Stomach (tissue), 9 donors: ENCODE results near the gene MAP3K5. TPM values are rescaled to one million over a fixed set of nuclear protein-coding genes. Genes with fewer than 3 reads are reported as not detected.

ENCODE experiments used
- DNase-seq, 2 donors: peaks; one replicate each; pipeline versions ENCODE4 v3.0.0 to v3.0.0-alpha.2; 2013 to 2019
- H3K27ac ChIP-seq, 5 donors: fragments of 200-600 bp in 4 of 5; sonication (generic) in 4 of 5; one replicate each; pipeline ENCODE4 v1.5.1; 2013 to 2019; ENCODE audit warnings: mild to moderate bottlenecking in 1 of 5, moderate library complexity in 1 of 5
- H3K27me3 ChIP-seq, 3 donors: fragments of 200-600 bp; sonication (generic); one replicate each; pipeline ENCODE4 v1.5.1; 2017 to 2019; ENCODE audit warnings: mixed run types in 1 of 3
- H3K36me3 ChIP-seq, 4 donors: fragments of 200-600 bp; sonication (generic); 1 replicate in 3 of 4; 2 replicates in 1 of 4; pipeline ENCODE4 v1.5.1; 2016 to 2019
- H3K4me1 ChIP-seq, 4 donors: fragments of 200-600 bp; sonication (generic); one replicate each; pipeline ENCODE4 v1.5.1; 2016 to 2019
- H3K4me3 ChIP-seq, 4 donors: fragments of 200-600 bp; sonication (generic) in 3 of 4; one replicate each; pipeline ENCODE4 v1.5.1; 2016 to 2019; ENCODE audit warnings: mild to moderate bottlenecking in 1 of 4
- H3K9me3 ChIP-seq, 4 donors: fragments of 200-600 bp; sonication (generic); one replicate each; pipeline ENCODE4 v1.5.1; 2016 to 2019
- EP300 ChIP-seq: sonication (generic); formaldehyde crosslinking; IDR thresholded peaks from one replicate; pipeline ENCODE4 v1.6.1; 2017; ENCODE audit warnings: antibody characterized with exemption
- POLR2A ChIP-seq, 4 donors: fragments of 450-650 bp; IDR thresholded peaks; one replicate each; pipeline ENCODE4 v1.6.1; 2016; ENCODE audit warnings: antibody characterized with exemption in 4 of 4, control low read depth in 2 of 4, mild to moderate bottlenecking in 1 of 4, moderate library complexity in 1 of 4
- POLR2AphosphoS5 ChIP-seq, 3 donors: sonication (generic); formaldehyde crosslinking; IDR thresholded peaks; one replicate each; pipeline ENCODE4 v1.6.1; 2016; ENCODE audit warnings: antibody characterized with exemption in 3 of 3
- WGBS, 5 donors: extraction: QIAGEN DNeasy Blood & Tissue Kit in 3 of 5; methylation state at CpG; one replicate each; pipeline versions ENCODE4 v1.1.5 to v1.1.7; 2013 to 2018; 5-methylcytosine and 5-hydroxymethylcytosine counted together
- intact Hi-C: fragments of 100-400 bp; cut with DNase I; formaldehyde crosslinking; loops from one replicate; pipeline ENCODE4 v1.15.1; 2023; ENCODE audit warnings: low total_unique reads
- polyA plus RNA-seq, 3 donors: library from polyadenylated mRNA; stranded (reverse); fragments of 200-250 nt; gene quantifications; one replicate each; pipeline ENCODE4 v1.2.3, GENCODE V29; 2013
- total RNA-seq, 5 donors: library from RNA; depleted of rRNA; stranded (reverse); fragments of >200 nt; gene quantifications; one replicate each; pipeline versions ENCODE4 v1.1.0 to v1.2.3, GENCODE V29; 2014 to 2016
- TF ChIP-seq, protein P1 (sequence below), 7 experiments: fragments of 450-650 bp in 4 of 7; fragments of 200-600 bp in 3 of 7; sonication (generic) in 3 of 7; IDR thresholded peaks; one replicate each; pipeline ENCODE4 v1.5.1; 2016 to 2019; ENCODE audit warnings: antibody characterized with exemption in 7 of 7, control low read depth in 2 of 7, mild to moderate bottlenecking in 1 of 7
- donor health status: healthy with polysubstance abuse.
- donor health status: Bipolar disorder and iron deficiency.
- donor health status: healthy.

MAP3K5 gene
- total and polyA plus RNA-seq, 8 donors: 4.9 to 40.3 (median 23.6) TPM

- DNase-seq: no peak
- Histone ChIP-seq H3K4me3 (no peak overlapping the region), H3K27ac (peak overlapping the region in 2 of 5 donors; percentile 25 to 27), H3K4me1 (peaks cover 5 to 37% (median 21%) of the 10 kb centered on the region in 4 donors), H3K9me3 (no peaks in the 10 kb centered on the region), H3K27me3 (no peaks in the 10 kb centered on the region), H3K36me3 (no peaks in the 10 kb centered on the region)
- TF ChIP-seq POLR2A (IDR thresholded peaks at IDR 0.05): no peak
- TF ChIP-seq, protein P1, sequence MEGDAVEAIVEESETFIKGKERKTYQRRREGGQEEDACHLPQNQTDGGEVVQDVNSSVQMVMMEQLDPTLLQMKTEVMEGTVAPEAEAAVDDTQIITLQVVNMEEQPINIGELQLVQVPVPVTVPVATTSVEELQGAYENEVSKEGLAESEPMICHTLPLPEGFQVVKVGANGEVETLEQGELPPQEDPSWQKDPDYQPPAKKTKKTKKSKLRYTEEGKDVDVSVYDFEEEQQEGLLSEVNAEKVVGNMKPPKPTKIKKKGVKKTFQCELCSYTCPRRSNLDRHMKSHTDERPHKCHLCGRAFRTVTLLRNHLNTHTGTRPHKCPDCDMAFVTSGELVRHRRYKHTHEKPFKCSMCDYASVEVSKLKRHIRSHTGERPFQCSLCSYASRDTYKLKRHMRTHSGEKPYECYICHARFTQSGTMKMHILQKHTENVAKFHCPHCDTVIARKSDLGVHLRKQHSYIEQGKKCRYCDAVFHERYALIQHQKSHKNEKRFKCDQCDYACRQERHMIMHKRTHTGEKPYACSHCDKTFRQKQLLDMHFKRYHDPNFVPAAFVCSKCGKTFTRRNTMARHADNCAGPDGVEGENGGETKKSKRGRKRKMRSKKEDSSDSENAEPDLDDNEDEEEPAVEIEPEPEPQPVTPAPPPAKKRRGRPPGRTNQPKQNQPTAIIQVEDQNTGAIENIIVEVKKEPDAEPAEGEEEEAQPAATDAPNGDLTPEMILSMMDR (IDR thresholded peaks at IDR 0.05): no peak
- TF ChIP-seq POLR2AphosphoS5 (IDR thresholded peaks at IDR 0.05): no peak
- no peak for TF ChIP-seq EP300
- intact Hi-C loops: no loop called here
- 81 to 89% (median 87%) methylated on average over 2 of the region's 2 CpGs for WGBS, 5 donors
Measured at GRCh38 chr6:136728033-136728939, 64.0 kb downstream of the MAP3K5 start.

GRCh38 chr6:136726837-136727557 is 65.3 kb downstream of the MAP3K5 start:
- peak overlapping the region in 1 of 5 donors; percentile 47 for H3K27ac ChIP-seq
- H3K27me3 ChIP-seq: no peaks in the 10 kb centered on the region
- WGBS, 5 donors: 26 to 64% (median 46%) methylated on average over 3 of the region's 3 CpGs
- DNase-seq: no peak
- H3K36me3 ChIP-seq: no peaks in the 10 kb centered on the region
- H3K4me3 ChIP-seq: no peak overlapping the region
- intact Hi-C loops: no loop called here
- no peaks in the 10 kb centered on the region for H3K9me3 ChIP-seq
- H3K4me1 ChIP-seq: peaks cover 5 to 38% (median 21%) of the 10 kb centered on the region in 4 donors
- no peak for TF ChIP-seq POLR2A (IDR thresholded peaks at IDR 0.05)
- TF ChIP-seq POLR2AphosphoS5 (IDR thresholded peaks at IDR 0.05): no peak
- no peak for TF ChIP-seq EP300
- TF ChIP-seq, protein P1 (IDR thresholded peaks at IDR 0.05): no peak

- Histone ChIP-seq H3K4me3 (no peak overlapping the region), H3K36me3 (no peaks in the 10 kb centered on the region), H3K4me1 (peaks cover 5 to 45% (median 21%) of the 10 kb centered on the region in 4 donors), H3K27me3 (no peaks in the 10 kb centered on the region), H3K27ac (no peak overlapping the region), H3K9me3 (peaks cover 0 to 6% (median 0%) of the 10 kb centered on the region in 4 donors)
- TF ChIP-seq, protein P1 (IDR thresholded peaks at IDR 0.05): no peak
- TF ChIP-seq EP300 (no peak), POLR2AphosphoS5 (IDR thresholded peaks at IDR 0.05) (no peak), POLR2A (IDR thresholded peaks at IDR 0.05) (no peak)
- 94 to 99% (median 97%) methylated on average over 4 of the region's 4 CpGs for WGBS, 5 donors
- DNase-seq: no peak
- intact Hi-C loops: no loop called here
Measured at GRCh38 chr6:136725124-136725523, 67.2 kb downstream of the MAP3K5 start.

- H3K36me3 ChIP-seq: no peaks in the 10 kb centered on the region
- H3K27ac ChIP-seq: peak overlapping the region in 1 of 5 donors; percentile 16
- peaks cover 5 to 55% (median 20%) of the 10 kb centered on the region in 4 donors for H3K4me1 ChIP-seq
- TF ChIP-seq POLR2AphosphoS5 (IDR thresholded peaks at IDR 0.05) (no peak), POLR2A (IDR thresholded peaks at IDR 0.05) (no peak), EP300 (no peak)
- TF ChIP-seq, protein P1 (IDR thresholded peaks at IDR 0.05): no peak
- peak in 1 of 2 donors; percentile 41 for DNase-seq
- H3K9me3 ChIP-seq: peaks cover 0 to 6% (median 0%) of the 10 kb centered on the region in 4 donors
- intact Hi-C loops: no loop called here
- H3K27me3 ChIP-seq: no peaks in the 10 kb centered on the region
- WGBS, 5 donors: 5 to 22% (median 13%) methylated on average over 1 of the region's 1 CpG
- H3K4me3 ChIP-seq: no peak overlapping the region
Measured at GRCh38 chr6:136723780-136724179, 68.5 kb downstream of the MAP3K5 start.
